ENCODE measurements around the gene HYCC2. TPM values are rescaled to one million over a fixed set of nuclear protein-coding genes. Genes with fewer than 3 reads are reported as not detected.

HYCC2 gene
- total and polyA plus RNA-seq, 7 donors = 1.7 to 8.6 (median 7.6) TPM

- H3K27ac ChIP-seq = peak overlapping the region; percentile 100
- peaks cover 2 to 11% of the 10 kb centered on the region in 2 donors for H3K36me3 ChIP-seq (ENCODE audit: insufficient read depth in 1 of 2, low read depth in 1 of 2)
- WGBS, 3 donors = 0 to 2% (median 1%) methylated on average over 22 of the region's 22 CpGs
- ATAC-seq (peak; percentile 18 to 43 (median 26)), DNase-seq (peak; percentile 77 to 87)
- H3K27me3 ChIP-seq (ENCODE audit: insufficient read depth in 3 of 3, low read length in 2 of 3) = no peaks in the 10 kb centered on the region
- H3K4me1 ChIP-seq = peaks cover 41% of the 10 kb centered on the region
- intact Hi-C loops (cut with DNase I) = loop anchor here (5.0 kb wide), 2 partner anchors 35 to 45 kb away; partner anchors contain the start of genes HYCC2 (in 1 of the 2) and NDUFB3 (in 1 of the 2)
- no peaks in the 10 kb centered on the region for H3K9me3 ChIP-seq
- peak; percentile 24 for TF ChIP-seq CTCF (IDR thresholded peaks at IDR 0.05)
- peak overlapping the region; percentile 100 for H3K4me3 ChIP-seq
These were observed 45.7 kb upstream of the HYCC2 start for GRCh38 chr2:201116959-201117734.

DNA sequence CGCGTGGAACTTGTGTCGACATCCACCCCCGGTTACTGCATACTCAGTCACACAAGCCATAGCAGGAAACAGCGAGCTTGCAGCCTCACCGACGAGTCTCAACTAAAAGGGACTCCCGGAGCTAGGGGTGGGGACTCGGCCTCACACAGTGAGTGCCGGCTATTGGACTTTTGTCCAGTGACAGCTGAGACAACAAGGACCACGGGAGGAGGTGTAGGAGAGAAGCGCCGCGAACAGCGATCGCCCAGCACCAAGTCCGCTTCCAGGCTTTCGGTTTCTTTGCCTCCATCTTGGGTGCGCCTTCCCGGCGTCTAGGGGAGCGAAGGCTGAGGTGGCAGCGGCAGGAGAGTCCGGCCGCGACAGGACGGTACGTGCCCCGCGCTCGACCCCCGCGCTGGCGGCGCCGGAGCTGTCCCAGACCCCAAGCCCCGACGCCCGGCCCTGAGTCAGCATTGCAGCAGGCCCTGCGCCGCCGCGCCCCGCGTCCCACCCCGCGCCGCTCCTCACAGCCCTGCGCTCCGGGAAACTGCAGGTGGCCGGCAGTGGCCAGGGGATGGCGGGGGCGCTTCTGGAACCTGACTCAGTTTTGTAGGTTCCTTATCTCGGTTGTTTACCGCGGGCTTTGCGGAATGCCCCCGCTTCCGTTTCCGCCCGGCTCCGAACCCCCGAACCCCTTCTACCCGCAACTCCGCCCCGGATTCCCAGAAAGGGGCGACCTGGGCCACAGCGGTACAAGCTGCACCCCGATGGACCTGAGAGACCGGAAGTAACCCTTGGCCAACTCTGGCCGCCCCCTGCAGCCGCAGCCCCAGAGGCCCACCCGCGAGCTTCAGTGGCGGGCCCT, 44.9 kb upstream of the HYCC2 start, which contains the start of gene CFLAR:
Gene CFLAR, plus strand, starts transcription at position 50 of the 844 bp plus-strand sequence. CDS start 13,702 bp downstream, outside the sequence.
- WGBS, 3 donors = 0% methylated on average over 67 to 75 of the region's 75 CpGs
- DNase-seq = peak; percentile 77 to 90
- peak within 1 kb of the TSS; percentile 100 for H3K4me3 ChIP-seq
- TF ChIP-seq CTCF (IDR thresholded peaks at IDR 0.05) = no peak
- H3K36me3 ChIP-seq (ENCODE audit: insufficient read depth in 1 of 2, low read depth in 1 of 2) = peaks cover 2 to 4% of the 10 kb centered on the region in 2 donors
- intact Hi-C loops (cut with DNase I) = loop anchor here (5.0 kb wide), 2 partner anchors 36 to 44 kb away; partner anchors contain the start of genes HYCC2 (in 1 of the 2) and NDUFB3 (in 1 of the 2)
- H3K9me3 ChIP-seq = no peaks in the 10 kb centered on the region
- no peaks in the 10 kb centered on the region for H3K27me3 ChIP-seq (ENCODE audit: insufficient read depth in 3 of 3, low read length in 2 of 3)
- ATAC-seq = peak; percentile 49 to 63 (median 60)
- peak within 1 kb of the TSS; percentile 100 for H3K27ac ChIP-seq
- peaks cover 34% of the 10 kb centered on the region for H3K4me1 ChIP-seq

GRCh38 chr2:201114846-201115245, 43.4 kb upstream of the HYCC2 start:
- ATAC-seq = no peak
- intact Hi-C loops (cut with DNase I) = loop anchor here (5.0 kb wide), 3 partner anchors 37 to 47 kb away; partner anchors contain the start of genes HYCC2 (in 2 of the 2) and NDUFB3 (in 2 of the 2)
- DNase-seq = no peak
- H3K4me1 ChIP-seq = peaks cover 31% of the 10 kb centered on the region
- peak overlapping the region; percentile 100 for H3K4me3 ChIP-seq
- no peaks in the 10 kb centered on the region for H3K9me3 ChIP-seq
- H3K27ac ChIP-seq = peak overlapping the region; percentile 100
- peaks cover 0 to 4% of the 10 kb centered on the region in 2 donors for H3K36me3 ChIP-seq (ENCODE audit: insufficient read depth in 1 of 2, low read depth in 1 of 2)
- H3K27me3 ChIP-seq (ENCODE audit: insufficient read depth in 3 of 3, low read length in 2 of 3) = no peaks in the 10 kb centered on the region
- no peak for TF ChIP-seq CTCF (IDR thresholded peaks at IDR 0.05)

DNA sequence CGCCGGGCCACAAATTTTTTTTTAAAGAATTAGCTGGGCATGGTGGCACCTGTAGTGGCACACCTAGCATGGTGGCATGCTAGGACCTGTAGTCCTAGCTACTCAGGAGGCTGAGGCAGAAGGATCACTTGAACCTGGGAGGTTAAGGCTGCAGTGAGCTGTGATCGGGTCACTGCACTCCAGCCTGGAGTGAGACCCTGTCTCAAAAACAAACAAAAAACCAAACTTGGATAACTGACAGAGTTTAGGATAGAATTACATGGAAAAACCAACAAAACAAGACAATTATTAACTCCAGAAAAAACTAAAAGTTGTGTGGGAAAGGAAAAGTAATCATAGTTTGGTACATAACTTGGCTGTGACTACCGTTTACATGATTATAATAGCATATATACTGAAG, 42.9 kb upstream of the HYCC2 start:
- H3K27ac ChIP-seq = peak overlapping the region; percentile 100
- no peak for TF ChIP-seq CTCF (IDR thresholded peaks at IDR 0.05)
- no peaks in the 10 kb centered on the region for H3K27me3 ChIP-seq (ENCODE audit: insufficient read depth in 3 of 3, low read length in 2 of 3)
- DNase-seq (no peak), ATAC-seq (no peak)
- H3K4me1 ChIP-seq = peaks cover 30% of the 10 kb centered on the region
- intact Hi-C loops (cut with DNase I) = loop anchor here (5.0 kb wide), 2 partner anchors 42 to 48 kb away; partner anchors contain the start of genes HYCC2 (in 1 of the 2) and NDUFB3 (in 1 of the 2)
- WGBS, 3 donors = 87 to 91% (median 87%) methylated on average over 4 of the region's 4 CpGs
- peak overlapping the region; percentile 100 for H3K4me3 ChIP-seq
- H3K36me3 ChIP-seq (ENCODE audit: insufficient read depth in 1 of 2, low read depth in 1 of 2) = peaks cover 0 to 1% of the 10 kb centered on the region in 2 donors
- no peaks in the 10 kb centered on the region for H3K9me3 ChIP-seq

Data from psoas muscle (tissue), 8 donors.